ENCODE results near the gene RPRM.

The RPRM gene

DNA sequence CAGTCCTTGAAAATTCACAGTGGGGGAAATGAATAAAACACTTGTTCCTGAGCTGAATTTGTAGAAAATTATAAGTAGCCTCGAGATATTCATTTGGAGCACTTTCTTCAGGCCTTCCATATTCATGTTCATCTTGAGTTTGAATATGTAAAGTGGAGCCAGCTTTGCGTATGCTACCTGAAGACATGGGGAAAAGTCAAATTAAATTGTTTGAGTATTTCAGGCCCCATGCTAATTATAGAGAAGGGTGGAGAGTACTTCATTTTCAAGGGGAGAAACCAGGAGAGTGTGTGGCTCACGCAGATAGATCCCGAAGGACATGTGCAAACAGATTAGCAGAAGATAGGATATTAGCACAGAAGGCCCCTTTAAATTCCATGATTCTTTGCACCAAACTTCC lies 7.7 kb downstream of the RPRM start:
- Histone ChIP-seq H3K4me3 (IDR thresholded peaks at IDR 0.05; ENCODE audit: insufficient read depth, low read depth, low read length) (no peak overlapping the region), H3K36me3 (ENCODE audit: insufficient read depth) (no peaks in the 10 kb centered on the region), H3K9ac (no peak overlapping the region), H3K79me2 (ENCODE audit: insufficient read depth, low read depth) (no peaks in the 10 kb centered on the region), H3K27me3 (ENCODE audit: insufficient read depth, low read depth) (no peaks in the 10 kb centered on the region), H3K27ac (no peak overlapping the region), H2AFZ (ENCODE audit: low read depth) (no peak overlapping the region), H4K20me1 (ENCODE audit: insufficient read depth) (no peaks in the 10 kb centered on the region), H3K4me2 (no peak overlapping the region), H3K4me1 (ENCODE audit: low read depth, poor library complexity, severe bottlenecking) (no peaks in the 10 kb centered on the region)
- TF ChIP-seq, protein P1, sequence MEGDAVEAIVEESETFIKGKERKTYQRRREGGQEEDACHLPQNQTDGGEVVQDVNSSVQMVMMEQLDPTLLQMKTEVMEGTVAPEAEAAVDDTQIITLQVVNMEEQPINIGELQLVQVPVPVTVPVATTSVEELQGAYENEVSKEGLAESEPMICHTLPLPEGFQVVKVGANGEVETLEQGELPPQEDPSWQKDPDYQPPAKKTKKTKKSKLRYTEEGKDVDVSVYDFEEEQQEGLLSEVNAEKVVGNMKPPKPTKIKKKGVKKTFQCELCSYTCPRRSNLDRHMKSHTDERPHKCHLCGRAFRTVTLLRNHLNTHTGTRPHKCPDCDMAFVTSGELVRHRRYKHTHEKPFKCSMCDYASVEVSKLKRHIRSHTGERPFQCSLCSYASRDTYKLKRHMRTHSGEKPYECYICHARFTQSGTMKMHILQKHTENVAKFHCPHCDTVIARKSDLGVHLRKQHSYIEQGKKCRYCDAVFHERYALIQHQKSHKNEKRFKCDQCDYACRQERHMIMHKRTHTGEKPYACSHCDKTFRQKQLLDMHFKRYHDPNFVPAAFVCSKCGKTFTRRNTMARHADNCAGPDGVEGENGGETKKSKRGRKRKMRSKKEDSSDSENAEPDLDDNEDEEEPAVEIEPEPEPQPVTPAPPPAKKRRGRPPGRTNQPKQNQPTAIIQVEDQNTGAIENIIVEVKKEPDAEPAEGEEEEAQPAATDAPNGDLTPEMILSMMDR (conservative IDR thresholded peaks at IDR 0.05; ENCODE audit: low read depth, low read length), result no peak

DNA sequence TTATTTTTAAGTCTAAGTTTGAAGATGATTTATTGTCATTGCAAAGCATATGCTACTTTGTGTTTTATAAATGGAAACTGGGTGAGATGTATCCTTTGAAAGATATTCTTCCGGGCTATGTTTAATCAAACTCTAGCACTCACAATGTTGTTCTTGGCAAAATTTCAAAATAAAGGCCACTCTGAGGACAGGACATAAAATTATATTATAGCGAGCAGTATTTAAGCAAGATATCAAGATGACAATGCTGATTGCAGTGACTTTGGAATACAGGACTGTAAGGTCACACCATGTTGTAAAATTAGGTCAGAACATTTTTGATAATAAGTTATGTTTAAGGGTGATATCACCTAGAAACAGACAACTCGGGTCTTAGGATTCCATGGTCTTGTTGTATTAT lies 14.2 kb downstream of the RPRM start:
- no peak overlapping the region for H3K4me2 ChIP-seq
- TF ChIP-seq, protein P1 (conservative IDR thresholded peaks at IDR 0.05; ENCODE audit: low read depth, low read length), result no peak
- no peaks in the 10 kb centered on the region for H4K20me1 ChIP-seq (ENCODE audit: insufficient read depth)
- H2AFZ ChIP-seq (ENCODE audit: low read depth), result no peak overlapping the region
- no peak overlapping the region for H3K27ac ChIP-seq
- no peaks in the 10 kb centered on the region for H3K27me3 ChIP-seq (ENCODE audit: insufficient read depth, low read depth)
- no peaks in the 10 kb centered on the region for H3K36me3 ChIP-seq (ENCODE audit: insufficient read depth)
- H3K9ac ChIP-seq, result no peak overlapping the region
- H3K4me3 ChIP-seq (IDR thresholded peaks at IDR 0.05; ENCODE audit: insufficient read depth, low read depth, low read length), result no peak overlapping the region
- H3K79me2 ChIP-seq (ENCODE audit: insufficient read depth, low read depth), result no peaks in the 10 kb centered on the region
- H3K4me1 ChIP-seq (ENCODE audit: low read depth, poor library complexity, severe bottlenecking), result no peaks in the 10 kb centered on the region

DNA sequence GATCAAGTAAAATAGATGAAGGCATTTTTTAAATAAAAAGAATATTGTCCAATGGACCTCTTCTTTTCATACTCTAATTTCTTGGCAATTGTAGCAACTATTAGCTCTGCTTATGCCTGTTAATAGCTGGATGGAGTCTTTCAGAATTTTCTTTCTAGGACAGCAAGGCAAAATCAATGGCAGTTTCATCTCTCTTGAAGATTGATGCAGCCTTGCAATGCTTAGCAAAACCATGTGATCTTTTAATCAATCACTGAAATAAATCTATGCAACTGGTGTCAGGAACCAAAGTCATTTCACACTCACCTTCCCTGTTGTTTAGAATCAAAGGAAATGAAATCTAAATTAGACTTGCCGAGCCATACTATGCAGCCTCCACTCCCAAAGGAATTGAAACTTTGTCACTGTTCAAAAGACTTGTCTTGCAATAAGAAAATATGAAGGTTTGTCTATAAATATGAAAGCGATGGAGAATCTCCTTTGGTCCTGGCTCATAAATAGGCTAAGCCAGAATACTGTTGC lies 16.2 kb downstream of the RPRM start:
- TF ChIP-seq, protein P1 (conservative IDR thresholded peaks at IDR 0.05; ENCODE audit: low read depth, low read length), result no peak
- H3K36me3 ChIP-seq (ENCODE audit: insufficient read depth), result no peaks in the 10 kb centered on the region
- H4K20me1 ChIP-seq (ENCODE audit: insufficient read depth), result no peaks in the 10 kb centered on the region
- no peak overlapping the region for H2AFZ ChIP-seq (ENCODE audit: low read depth)
- H3K27me3 ChIP-seq (ENCODE audit: insufficient read depth, low read depth), result no peaks in the 10 kb centered on the region
- no peak overlapping the region for H3K4me3 ChIP-seq (IDR thresholded peaks at IDR 0.05; ENCODE audit: insufficient read depth, low read depth, low read length)
- H3K79me2 ChIP-seq (ENCODE audit: insufficient read depth, low read depth), result no peaks in the 10 kb centered on the region
- no peak overlapping the region for H3K27ac ChIP-seq
- H3K4me2 ChIP-seq, result no peak overlapping the region
- H3K9ac ChIP-seq, result no peak overlapping the region
- no peaks in the 10 kb centered on the region for H3K4me1 ChIP-seq (ENCODE audit: low read depth, poor library complexity, severe bottlenecking)

DNA sequence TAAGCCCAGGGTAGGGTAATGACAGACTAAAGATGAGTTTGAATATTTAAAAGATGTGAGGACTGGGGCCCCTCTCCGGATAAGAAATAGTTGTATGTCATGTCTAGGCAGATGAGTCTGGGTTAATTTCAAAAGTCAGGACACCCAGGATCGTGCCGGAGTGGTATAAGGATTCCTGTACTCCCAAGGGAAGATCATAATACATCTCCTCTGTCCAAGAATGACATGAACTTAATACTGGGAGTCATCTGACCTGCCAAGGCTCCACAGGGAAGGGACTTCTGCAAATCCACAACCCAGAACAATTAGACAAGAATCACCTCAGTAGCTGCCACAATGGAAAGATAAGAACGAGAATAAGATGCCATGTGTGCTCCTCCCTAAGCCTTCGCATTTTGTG lies 17.1 kb downstream of the RPRM start:
- Histone ChIP-seq H3K36me3 (ENCODE audit: insufficient read depth) (no peaks in the 10 kb centered on the region), H3K27ac (no peak overlapping the region), H3K79me2 (ENCODE audit: insufficient read depth, low read depth) (no peaks in the 10 kb centered on the region), H3K4me1 (ENCODE audit: low read depth, poor library complexity, severe bottlenecking) (no peaks in the 10 kb centered on the region), H3K4me3 (IDR thresholded peaks at IDR 0.05; ENCODE audit: insufficient read depth, low read depth, low read length) (no peak overlapping the region), H2AFZ (ENCODE audit: low read depth) (no peak overlapping the region), H3K4me2 (no peak overlapping the region), H3K9ac (no peak overlapping the region), H3K27me3 (ENCODE audit: insufficient read depth, low read depth) (no peaks in the 10 kb centered on the region), H4K20me1 (ENCODE audit: insufficient read depth) (no peaks in the 10 kb centered on the region)
- TF ChIP-seq, protein P1 (conservative IDR thresholded peaks at IDR 0.05; ENCODE audit: low read depth, low read length), result no peak
